HG03280 (cell line): Measurements from ENCODE around the gene DLG2.

Experiments used
- ATAC-seq: cut with Tn5 transposase; IDR thresholded peaks from one replicate; pipeline ENCODE4 v1.9.1; 2021; ENCODE audit warnings: mild to moderate bottlenecking, moderate library complexity; ENCODE audit not compliant: unreplicated experiment

The DLG2 gene

GRCh38 chr11:84607975-84608836, 1018.9 kb downstream of the DLG2 start:
- ATAC-seq, result no peak

DNA sequence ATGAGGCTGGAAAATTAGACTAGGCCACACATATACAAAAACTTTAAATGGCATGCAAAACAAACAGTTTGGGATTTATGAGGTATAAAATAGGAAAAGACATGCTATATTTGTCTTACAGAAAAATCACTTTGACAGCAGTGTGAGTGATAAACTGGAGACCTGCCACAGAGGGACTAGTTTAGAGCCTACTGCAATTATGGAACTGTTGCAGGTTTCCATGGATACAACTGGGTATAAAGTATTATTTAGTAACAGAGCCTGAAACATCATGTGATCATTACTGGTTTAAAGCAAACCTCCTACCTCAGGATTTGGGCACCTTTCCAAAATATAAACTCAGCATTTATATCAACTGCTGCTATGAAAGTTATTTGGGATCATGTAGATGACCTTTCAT, 1032.5 kb downstream of the DLG2 start:
- no peak for ATAC-seq

DNA sequence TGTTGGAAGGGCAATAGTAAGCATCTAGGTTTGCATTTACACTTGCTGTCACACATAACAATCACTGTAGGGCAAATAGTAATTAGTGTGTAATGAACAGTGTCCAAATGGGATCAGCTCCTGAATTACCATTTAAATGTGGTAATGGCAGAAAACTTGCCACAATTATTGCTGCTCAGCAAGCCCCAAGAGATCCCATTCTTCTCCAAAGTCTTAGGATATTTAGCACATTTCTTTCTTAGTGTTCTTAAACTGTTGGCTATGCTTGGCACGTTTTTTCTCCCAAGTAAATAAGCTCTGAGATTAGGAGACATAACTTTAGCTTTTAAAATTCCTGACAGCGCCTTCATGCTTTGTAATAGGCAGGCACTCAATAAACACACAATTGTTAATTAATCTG, 1037.0 kb downstream of the DLG2 start:
- no peak for ATAC-seq

DNA sequence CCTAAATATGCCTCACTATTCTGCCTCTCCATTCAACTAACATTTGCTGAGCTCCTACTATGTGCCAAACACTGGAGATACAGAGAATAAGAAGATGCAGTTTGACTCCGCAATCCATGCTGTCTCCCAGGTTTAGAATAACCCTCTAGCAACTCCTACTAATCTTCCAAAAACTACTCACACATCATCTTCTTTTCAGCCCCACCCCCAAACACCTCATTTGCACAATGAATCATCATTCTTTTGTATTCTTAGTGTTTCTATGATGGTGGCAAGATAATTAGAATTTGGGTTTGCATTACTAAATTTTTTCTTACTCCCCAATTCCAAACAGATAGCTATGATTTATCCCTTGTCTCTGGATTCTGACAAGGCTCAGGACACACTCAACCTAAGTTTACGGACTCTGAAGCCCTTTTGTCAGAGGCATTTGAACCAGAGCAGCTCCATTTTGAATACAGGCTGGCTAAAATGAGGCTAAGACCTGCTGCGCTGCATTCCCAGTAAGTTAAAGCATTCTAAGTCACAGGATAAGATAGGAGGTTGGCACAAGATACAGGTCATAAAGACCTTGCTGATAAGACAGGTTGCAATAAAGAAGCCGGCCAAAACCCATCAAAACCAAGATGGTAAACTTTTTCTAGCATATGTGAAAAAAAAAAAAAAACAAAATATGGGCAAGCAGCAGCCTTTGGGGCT, 1038.9 kb downstream of the DLG2 start:
- no peak for ATAC-seq

GRCh38 chr11:84583106-84583505, 1044.0 kb downstream of the DLG2 start:
- ATAC-seq, result no peak

DNA sequence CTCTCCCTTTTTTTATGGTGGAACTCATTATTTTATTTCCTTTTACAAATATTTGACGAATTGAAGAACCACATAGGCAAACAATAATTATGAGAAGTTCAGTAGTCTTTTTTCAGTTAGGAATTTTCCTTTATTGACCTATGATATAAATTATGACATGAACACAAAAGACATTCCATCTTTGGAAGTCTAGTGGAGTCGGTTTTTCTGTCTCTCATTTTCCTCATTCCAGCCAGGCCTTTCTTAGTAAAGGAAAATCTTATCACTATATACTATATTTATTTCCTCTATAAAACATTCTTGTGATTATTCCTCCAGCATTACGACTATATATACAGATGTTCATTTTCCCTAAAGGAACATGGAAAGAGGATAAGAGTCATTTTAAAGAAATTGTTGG, 1046.1 kb downstream of the DLG2 start:
- no peak for ATAC-seq

GRCh38 chr11:84580428-84580827, 1046.7 kb downstream of the DLG2 start:
- ATAC-seq, result no peak

- no peak for ATAC-seq
Observed at GRCh38 chr11:84573868-84574267, 1053.3 kb downstream of the DLG2 start.

DNA sequence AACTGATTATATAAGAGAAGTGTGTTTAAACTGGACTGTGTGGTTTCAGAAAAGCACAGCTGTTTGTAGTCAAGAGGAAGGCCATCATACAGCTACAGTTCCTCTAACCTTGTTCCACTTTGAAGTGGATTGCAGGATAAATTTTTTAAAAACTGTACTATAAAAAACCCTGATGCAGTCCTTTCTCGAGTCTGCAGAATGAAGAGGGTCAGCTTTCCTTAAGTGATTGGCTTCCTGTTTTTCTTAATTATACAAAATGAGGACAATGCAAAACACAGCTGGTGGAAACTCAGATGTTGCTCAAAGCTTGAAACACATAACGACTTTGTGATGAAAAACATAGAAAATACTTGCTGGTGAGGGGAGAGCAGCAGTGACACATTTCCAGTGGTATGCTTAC, 1060.5 kb downstream of the DLG2 start:
- no peak for ATAC-seq

- ATAC-seq, result no peak
Observed at GRCh38 chr11:84564867-84565184, 1062.3 kb downstream of the DLG2 start.

- peak; percentile 73 for ATAC-seq
Observed at GRCh38 chr11:84564180-84564866, 1062.8 kb downstream of the DLG2 start.

- ATAC-seq, result no peak
Observed at GRCh38 chr11:84563356-84563755, 1063.8 kb downstream of the DLG2 start.

DNA sequence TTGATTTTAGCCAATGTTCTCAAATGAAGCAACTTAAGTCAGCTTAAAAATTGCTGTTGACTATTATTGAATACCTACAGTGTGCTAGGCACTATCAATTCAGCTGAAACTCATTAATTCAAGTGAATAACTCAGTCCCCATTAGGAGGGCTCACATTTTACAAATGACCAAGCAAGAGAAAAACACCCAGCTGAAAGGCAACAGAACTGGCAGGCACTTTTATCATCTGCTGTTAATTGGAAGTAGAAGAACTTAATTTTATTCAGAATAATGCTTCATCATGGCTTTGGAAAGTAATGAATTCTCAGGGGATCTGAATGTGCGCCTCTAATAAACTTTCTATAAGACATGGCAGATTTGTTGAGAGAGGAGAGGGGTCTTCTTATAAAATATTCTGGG, 1066.9 kb downstream of the DLG2 start:
- ATAC-seq, result no peak

DNA sequence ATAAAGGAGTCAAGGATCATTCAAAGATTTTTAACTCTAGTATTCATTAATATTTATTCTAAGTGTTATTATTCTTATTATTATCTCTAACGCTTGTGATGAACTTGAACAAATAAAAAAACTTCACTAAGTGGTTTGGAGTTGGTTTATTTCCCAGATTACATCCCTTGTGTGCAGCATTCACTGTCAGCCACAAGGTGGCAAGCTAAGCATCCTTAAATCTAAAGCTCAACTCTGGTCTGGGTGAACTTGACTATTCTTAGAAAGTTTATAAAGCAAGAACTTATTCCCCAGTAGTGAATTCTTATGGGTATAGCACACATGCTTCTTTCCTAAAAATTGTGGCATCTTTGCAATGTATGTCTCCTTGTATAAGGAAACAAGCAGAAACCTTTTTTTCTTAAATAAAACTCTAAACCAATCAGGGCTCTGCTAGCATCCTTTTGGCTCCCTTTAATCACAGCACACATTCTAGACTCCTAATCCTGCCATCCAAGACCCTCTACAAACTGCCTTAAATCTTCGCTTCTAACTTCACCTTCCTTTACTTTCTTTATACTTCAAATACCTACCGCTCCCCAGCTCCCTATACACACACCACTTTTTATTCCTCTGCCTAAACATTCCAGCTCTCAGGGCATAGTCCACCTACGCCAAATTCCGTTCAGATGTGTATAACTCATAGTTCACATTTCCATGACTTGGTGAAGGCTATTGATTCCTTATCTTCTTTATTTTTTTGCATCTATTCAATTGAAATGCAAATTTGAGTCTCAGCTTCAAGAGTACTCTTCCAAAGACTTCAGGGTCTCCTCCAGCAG, 1068.8 kb downstream of the DLG2 start:
- peak; percentile 91 for ATAC-seq

- no peak for ATAC-seq
Observed at GRCh38 chr11:84552791-84553190, 1074.4 kb downstream of the DLG2 start.

DNA sequence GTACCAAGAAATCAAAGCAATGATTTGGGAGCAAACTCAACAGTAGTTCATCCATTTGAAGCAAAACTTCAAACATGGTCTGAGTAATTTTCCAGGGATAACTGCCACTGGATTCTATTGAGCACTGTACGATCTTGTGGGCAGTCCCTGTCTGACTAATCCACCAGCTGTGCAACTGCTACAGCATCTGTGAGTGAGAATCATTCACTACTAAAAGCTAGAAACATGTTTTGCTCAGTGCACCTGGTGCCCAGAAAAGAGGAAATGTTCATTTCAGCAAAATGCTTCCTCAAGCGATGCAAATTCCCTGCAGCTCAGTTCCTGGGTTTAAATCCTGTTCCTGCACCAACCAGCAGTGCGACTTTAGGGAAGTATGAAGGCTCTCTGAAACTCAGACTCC, 1077.9 kb downstream of the DLG2 start:
- peak; percentile 98 for ATAC-seq

- ATAC-seq, result no peak
Observed at GRCh38 chr11:84544566-84544965, 1082.6 kb downstream of the DLG2 start.

DNA sequence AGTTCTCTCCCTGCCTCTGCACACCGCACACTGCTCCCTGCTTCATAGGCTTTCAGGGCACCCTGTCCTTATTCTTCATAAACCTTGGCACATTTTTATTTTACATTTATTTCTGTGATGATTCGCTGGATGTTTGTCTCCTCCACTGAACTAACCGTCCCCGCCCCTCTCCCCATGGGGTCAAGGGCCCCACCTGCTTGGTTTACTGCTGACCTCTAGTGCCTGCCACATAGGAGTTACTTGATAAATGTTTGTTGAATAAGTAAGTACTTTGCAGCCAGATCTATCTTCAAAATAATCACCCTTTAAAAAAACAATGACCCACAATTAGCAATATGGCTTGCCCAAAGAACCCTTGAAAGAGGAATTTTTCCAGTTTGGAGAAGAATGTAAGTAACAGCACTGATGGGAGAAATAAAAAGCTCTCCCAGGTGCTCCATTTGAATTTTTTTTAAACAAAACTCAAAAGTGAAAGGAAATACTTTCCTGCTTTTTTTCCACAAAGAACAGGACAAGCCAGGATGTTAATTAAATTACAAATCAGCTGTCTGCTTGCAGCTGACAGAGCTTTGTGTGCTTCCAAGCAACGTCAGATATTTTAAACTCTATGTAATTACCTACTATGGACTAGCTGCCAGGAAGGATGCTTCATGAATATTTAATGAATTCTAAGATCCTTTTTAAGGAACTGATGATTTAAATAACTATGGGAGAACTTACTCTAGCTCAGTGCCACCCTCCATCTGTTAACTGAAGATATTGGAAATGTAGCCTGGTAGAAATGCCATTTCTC, 1083.6 kb downstream of the DLG2 start:
- no peak for ATAC-seq

DNA sequence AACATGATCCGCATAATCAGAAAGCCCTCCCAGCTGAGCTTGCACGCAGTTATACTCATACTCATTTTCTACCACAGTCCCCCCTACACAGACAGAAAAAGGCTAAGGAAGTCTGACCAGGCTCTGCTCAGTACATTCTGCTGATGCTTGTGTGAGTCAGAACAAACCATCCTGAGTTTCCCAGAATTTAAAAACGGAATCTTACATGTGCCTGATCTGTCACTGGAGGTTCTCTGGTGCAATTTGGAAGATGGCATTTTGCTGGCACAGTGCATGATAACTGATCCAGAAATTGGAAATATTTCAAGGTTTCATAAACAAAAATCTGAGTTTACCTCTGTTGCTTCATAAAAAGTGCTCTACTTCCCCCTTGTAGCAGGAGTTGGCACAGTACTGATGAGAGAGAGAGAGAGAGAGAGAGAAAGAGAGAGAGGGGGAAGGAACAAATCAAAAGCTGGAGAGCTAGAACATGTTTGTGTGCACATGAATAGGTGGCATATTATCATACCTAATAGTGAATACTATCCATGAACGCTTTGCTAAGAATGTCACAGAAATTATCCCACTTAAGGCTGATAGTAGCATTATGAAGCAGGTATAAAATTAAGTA, 1085.3 kb downstream of the DLG2 start:
- no peak for ATAC-seq

DNA sequence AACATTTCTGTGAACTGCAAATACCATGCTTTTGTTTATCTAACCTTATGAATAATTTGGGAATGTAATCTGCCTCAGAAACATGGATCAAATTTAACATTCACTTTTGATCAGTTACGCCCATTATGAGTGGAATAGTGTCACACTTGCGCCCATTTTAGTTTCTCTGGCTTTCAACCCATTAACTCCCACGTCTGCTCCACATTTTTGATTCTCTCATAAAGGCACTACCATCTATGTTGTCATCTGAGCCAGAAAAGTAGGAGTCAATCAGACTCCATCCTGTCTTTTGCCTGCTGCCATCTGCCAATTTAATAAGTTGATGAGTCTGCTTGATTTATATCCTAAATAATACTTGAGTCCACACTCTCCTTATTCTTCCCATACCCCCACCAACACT, 1090.7 kb downstream of the DLG2 start:
- ATAC-seq, result no peak
